Psoas muscle (tissue), 8 donors: ENCODE data around the gene SNAPC4. TPM values are rescaled to one million over a fixed set of nuclear protein-coding genes. Genes with fewer than 3 reads are reported as not detected.

Source experiments
- ATAC-seq, 4 donors: fragments of 200-7000 bp; cut with Tn5 transposase; one replicate each; pipeline ENCODE4 v1.9.1; 2020; ENCODE audit warnings: moderate library complexity in 3 of 4, mild to moderate bottlenecking in 2 of 4
- DNase-seq, 2 donors: peaks; one replicate each; pipeline ENCODE4 v3.0.0-alpha.2; 2020
- H3K27ac ChIP-seq: fragments of 200-600 bp; one replicate; pipeline ENCODE4 v1.8.0; 2022
- H3K27me3 ChIP-seq, 3 donors: fragments of 200-600 bp in 1 of 3; one replicate each; pipeline versions ENCODE4 v1.6.1 to v1.8.0; 2013 to 2022; ENCODE audit warnings: low read length in 2 of 3, mild to moderate bottlenecking in 2 of 3, moderate library complexity in 1 of 3; ENCODE audit not compliant: insufficient read depth in 3 of 3
- H3K36me3 ChIP-seq, 2 donors: fragments of 200-600 bp in 1 of 2; one replicate each; pipeline versions ENCODE4 v1.6.1 to v1.8.0; 2013 to 2022; ENCODE audit warnings: low read depth in 1 of 2, mild to moderate bottlenecking in 1 of 2, moderate library complexity in 1 of 2; ENCODE audit not compliant: insufficient read depth in 1 of 2
- H3K4me1 ChIP-seq: fragments of 200-600 bp; one replicate; pipeline ENCODE4 v1.8.0; 2022
- H3K4me3 ChIP-seq: fragments of 200-600 bp; one replicate; pipeline ENCODE4 v1.8.0; 2022; ENCODE audit warnings: mild to moderate bottlenecking
- H3K9me3 ChIP-seq: fragments of 200-600 bp; one replicate; pipeline ENCODE4 v1.8.0; 2022
- WGBS, 3 donors: extraction: QIAGEN DNeasy Blood & Tissue Kit; methylation state at CpG; one replicate each; pipeline versions ENCODE4 v1.1.6 to v1.1.7; 2013; 5-methylcytosine and 5-hydroxymethylcytosine counted together
- intact Hi-C, 2 donors: fragments of 100-400 bp; cut with DNase I; formaldehyde crosslinking; loops; one replicate each; pipeline versions ENCODE4 v1.11.0 to v1.14.2; 2022
- polyA plus RNA-seq, 3 donors: library from polyadenylated mRNA; stranded (reverse); fragments of 200-250 nt; gene quantifications; one replicate each; pipeline ENCODE4 v1.2.3, GENCODE V29; 2013
- total RNA-seq, 4 donors: library from RNA; stranded (reverse); fragmentation: NEBNext Ultra II Directional in 2 of 4; extraction: Animal tissue kit (Norgen Biotek cat#: 25700) in 2 of 4; gene quantifications; one replicate each; pipeline versions ENCODE4 v1.2.1 to v1.2.4, GENCODE V29; 2021 to 2023
- TF ChIP-seq, protein P1 (sequence below): fragments of 200-600 bp; IDR thresholded peaks from one replicate; pipeline ENCODE4 v1.8.0; 2022; ENCODE audit warnings: antibody characterized with exemption
- donor health status: healthy with polysubstance abuse.
- donor health status: DM: no; HTN: no; CAD: no; lungs with moderate emphysema.
- donor health status: Bipolar disorder and iron deficiency.
- donor health status: healthy.
- donor health status: DM: yes; HTN: yes; CAD: no.
- donor health status: DM: no; HTN: no; CAD: no.
- donor health status: DM: no; HTN: no; CAD: no.
- donor health status: DM: yes; HTN: yes; CAD: no.

Gene SNAPC4
- total and polyA plus RNA-seq, 7 donors: 3.1 to 6.5 (median 4.6) TPM

DNA sequence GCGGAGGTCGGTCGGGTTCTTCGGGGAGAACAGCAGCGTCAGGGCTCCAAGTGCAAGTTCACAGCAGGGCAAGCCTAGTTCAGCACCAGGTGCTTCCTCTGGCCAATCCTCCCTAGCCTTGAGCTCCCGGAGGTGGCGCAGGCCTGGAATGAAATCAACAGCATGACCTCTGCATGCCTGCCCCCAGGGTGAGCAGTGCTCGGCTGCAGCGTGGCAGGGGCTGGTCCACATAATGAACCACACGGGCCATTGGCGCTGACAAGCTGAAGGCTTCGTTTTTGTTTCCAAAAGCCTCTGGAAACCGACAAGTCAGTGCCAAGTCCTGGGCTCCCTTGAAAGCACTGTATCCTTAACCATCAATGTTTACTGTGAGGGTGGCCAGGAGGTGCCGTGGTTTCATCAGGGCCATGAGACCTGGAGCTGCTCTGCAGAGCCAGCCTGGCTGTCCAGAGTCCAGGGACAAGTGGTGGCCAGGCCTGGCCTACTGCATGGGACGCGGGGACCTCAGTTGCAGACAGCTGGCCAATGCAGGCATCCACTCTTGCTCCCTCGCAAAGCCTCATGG, 41.8 kb upstream of the SNAPC4 start:
- Histone ChIP-seq H3K27ac (no peak overlapping the region), H3K27me3 (no peaks in the 10 kb centered on the region), H3K36me3 (peaks cover 3 to 67% of the 10 kb centered on the region in 2 donors), H3K9me3 (no peaks in the 10 kb centered on the region), H3K4me3 (no peak overlapping the region), H3K4me1 (peaks cover 23% of the 10 kb centered on the region)
- 71 to 78% (median 71%) methylated on average over 17 of the region's 17 CpGs for WGBS, 3 donors
- ATAC-seq (no peak), DNase-seq (no peak)
- intact Hi-C loops: loop anchor here in 1 of 2 donors (5.0 kb wide), 1 partner anchor 36 kb away; no protein-coding TSS in a partner anchor
- TF ChIP-seq, protein P1, sequence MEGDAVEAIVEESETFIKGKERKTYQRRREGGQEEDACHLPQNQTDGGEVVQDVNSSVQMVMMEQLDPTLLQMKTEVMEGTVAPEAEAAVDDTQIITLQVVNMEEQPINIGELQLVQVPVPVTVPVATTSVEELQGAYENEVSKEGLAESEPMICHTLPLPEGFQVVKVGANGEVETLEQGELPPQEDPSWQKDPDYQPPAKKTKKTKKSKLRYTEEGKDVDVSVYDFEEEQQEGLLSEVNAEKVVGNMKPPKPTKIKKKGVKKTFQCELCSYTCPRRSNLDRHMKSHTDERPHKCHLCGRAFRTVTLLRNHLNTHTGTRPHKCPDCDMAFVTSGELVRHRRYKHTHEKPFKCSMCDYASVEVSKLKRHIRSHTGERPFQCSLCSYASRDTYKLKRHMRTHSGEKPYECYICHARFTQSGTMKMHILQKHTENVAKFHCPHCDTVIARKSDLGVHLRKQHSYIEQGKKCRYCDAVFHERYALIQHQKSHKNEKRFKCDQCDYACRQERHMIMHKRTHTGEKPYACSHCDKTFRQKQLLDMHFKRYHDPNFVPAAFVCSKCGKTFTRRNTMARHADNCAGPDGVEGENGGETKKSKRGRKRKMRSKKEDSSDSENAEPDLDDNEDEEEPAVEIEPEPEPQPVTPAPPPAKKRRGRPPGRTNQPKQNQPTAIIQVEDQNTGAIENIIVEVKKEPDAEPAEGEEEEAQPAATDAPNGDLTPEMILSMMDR: no peak

DNA sequence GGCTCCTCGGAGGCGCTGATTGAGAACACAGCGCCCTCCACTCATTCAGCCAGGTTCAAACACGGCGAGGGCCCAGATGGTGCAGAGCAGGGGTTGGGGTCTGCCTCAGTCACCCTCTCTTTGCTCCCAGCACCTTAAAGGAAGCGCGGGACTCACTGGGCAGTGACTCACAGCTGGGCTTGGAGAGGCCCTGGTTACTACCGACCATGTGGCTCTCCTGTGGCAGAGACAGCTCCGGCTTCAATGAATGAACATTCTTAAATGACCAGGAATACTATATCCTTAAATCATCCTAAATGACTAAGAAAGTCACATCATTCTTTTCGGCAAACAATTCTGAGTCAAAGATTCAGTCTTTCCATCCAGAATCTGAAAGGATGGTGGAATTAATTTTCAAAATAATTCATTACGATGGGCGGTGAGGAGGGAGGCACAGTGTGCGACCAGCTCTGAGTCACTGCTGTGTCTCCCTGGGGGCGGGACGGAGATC, 41.3 kb upstream of the SNAPC4 start:
- 87 to 89% (median 88%) methylated on average over 15 of the region's 15 CpGs for WGBS, 3 donors
- peaks cover 0 to 64% of the 10 kb centered on the region in 2 donors for H3K36me3 ChIP-seq
- peaks cover 26% of the 10 kb centered on the region for H3K4me1 ChIP-seq
- intact Hi-C loops: loop anchor here in 1 of 2 donors (5.0 kb wide), 1 partner anchor 36 kb away; no protein-coding TSS in a partner anchor
- no peak overlapping the region for H3K27ac ChIP-seq
- H3K9me3 ChIP-seq: no peaks in the 10 kb centered on the region
- TF ChIP-seq, protein P1: no peak
- no peaks in the 10 kb centered on the region for H3K27me3 ChIP-seq
- no peak for DNase-seq
- no peak for ATAC-seq
- H3K4me3 ChIP-seq: no peak overlapping the region

DNA sequence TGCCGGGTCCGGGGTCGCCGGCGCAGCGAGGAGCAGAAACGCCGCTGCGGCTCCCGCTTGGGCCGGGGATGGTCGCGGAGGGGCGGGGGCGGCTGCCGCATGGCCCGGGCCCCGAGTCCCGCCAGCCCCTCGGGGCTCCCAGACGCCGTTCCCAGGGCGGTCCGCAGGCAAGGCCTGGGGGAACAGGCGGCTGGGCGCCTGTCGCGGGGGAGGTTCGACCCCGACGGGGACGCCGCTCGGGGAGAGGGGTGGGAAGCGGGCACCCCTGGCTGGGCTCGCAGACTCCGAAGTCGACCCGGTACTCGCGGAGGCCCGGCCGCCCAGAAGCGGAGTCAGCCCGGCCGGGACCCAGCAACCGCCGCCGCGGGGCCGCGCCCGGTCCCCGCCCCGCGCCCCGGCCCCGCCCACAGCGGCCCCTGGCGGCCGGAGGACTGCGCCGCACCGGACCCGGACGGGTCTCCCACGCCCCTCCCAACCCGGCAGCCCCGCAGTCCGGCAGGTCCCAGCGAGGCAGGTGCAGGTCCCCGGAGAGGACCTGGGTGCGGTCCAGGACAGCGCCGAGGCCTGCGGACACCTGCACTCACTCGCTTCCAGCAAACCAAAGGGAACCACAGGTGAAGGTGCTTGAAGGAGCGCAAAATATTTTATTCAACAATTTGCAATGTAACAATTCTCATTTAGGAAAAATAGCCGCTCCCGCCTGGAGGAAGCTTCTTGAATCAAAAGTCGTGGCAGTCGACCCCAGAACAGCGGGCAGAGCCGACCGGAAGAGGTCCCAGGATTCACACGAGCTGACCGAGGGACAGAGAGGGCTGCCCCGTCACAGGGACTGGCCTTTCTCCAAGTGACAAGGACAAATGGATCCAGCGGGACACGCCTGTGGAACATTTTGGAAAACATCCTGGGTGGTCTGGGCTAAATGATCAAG, 39.8 kb upstream of the SNAPC4 start, which contains the start of gene INPP5E:
Gene INPP5E (minus strand): TSS at position 365 of the 928 bp plus-strand sequence. CDS start 426 bp downstream, outside the sequence.
- peak; percentile 81 to 87 for DNase-seq
- peaks cover 0 to 54% of the 10 kb centered on the region in 2 donors for H3K36me3 ChIP-seq
- WGBS, 3 donors: 2 to 6% (median 5%) methylated on average over 45 to 90 of the region's 90 CpGs
- peak within 1 kb of the TSS; percentile 79 for H3K27ac ChIP-seq
- peak within 1 kb of the TSS; percentile 95 for H3K4me3 ChIP-seq
- intact Hi-C loops: loop anchor here in 1 of 2 donors (5.0 kb wide), 1 partner anchor 38 kb away; no protein-coding TSS in a partner anchor
- TF ChIP-seq, protein P1: peak; percentile 90
- peaks cover 26% of the 10 kb centered on the region for H3K4me1 ChIP-seq
- no peaks in the 10 kb centered on the region for H3K9me3 ChIP-seq
- ATAC-seq: peak; percentile 83 to 90 (median 88)
- H3K27me3 ChIP-seq: no peaks in the 10 kb centered on the region

DNA sequence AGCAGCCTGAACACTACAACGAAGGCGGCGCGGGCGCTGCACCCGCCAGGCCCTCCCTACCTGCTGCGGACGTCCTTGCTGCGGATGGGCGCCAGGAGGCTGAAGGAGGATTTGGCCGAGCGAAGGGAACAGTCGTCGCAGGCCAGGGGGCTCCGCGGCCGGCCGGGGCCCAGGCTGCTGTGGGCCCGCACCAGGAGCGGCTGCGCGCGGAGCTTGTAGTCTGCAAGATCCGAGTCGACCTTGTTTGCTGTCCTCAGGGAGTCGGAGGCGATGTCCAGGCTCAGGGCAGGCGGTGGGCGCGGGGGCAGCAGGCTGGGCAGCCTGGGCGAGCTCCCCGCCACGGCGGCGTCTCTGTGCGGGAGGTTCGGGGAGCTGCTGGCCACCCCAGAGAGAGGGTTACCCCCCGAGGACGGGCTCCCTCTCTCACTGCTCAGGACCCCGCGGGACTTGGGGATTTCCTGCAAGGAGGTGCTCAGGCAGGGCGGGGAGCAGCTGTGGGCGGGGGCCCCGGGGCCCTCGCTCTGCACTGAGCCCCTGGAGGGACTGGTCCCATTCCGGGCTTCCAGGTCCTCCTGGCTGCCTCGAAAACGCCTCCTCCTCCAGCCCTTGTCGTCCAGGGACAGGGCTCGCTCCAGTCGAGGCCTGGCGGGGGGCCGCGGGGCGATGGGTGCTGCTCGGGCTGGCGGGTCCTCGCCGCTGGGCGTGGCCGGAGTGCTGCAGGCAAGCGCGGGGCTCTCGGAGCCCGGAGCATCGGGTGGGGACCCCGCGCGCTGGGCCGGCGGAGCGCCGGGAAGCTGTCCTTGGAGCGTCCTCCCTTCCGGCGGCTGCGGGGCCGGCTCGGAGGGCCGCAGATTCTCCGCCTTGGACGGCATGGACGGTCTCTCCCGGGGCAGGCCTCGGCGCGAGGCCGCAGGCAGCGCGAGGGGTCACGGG, 38.8 kb upstream of the SNAPC4 start:
- Histone ChIP-seq H3K27me3 (no peaks in the 10 kb centered on the region), H3K4me3 (peak overlapping the region; percentile 95), H3K9me3 (no peaks in the 10 kb centered on the region), H3K36me3 (peaks cover 0 to 45% of the 10 kb centered on the region in 2 donors), H3K27ac (peak overlapping the region; percentile 79), H3K4me1 (peaks cover 26% of the 10 kb centered on the region)
- intact Hi-C loops: no loop called here
- no peak for DNase-seq
- ATAC-seq: peak; percentile 11 to 45 (median 34)
- TF ChIP-seq, protein P1: no peak
- 0 to 1% (median 1%) methylated on average over 58 to 91 of the region's 91 CpGs for WGBS, 3 donors
